ENCODE measurements around the gene MRNIP.
"Not testable (repeated sequence)": the region's sequence is repeated elsewhere in the genome, so short reads cannot be mapped to it uniquely, and the experiment has no call there.

Gene MRNIP

DNA sequence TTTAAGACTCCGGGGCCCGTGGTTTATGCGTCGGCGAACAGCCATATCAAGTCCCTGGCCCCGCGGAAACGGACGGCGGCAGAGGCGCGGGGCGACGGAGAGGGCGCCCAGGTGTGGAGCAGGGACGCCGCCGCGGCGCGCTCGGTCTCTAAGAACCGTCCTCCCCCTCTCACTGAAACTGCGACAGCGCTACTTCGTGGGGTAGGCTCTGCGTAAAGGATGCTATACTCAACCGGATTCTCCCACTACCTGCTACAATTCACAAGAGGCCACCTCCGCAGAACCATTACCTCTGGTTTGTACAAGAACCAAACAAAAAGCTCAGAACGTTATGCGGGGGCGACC, 404 bp downstream of the MRNIP start:
- H3K9me3 ChIP-seq (ENCODE audit: low read length): no peaks in the 10 kb centered on the region
- no peaks in the 10 kb centered on the region for H3K36me3 ChIP-seq (ENCODE audit: insufficient read depth, low read length)
- peaks cover 18% of the 10 kb centered on the region for H3K4me1 ChIP-seq (ENCODE audit: insufficient read depth, low read length)
- peak overlapping the region; percentile 49 for H3K9ac ChIP-seq (ENCODE audit: low read length)
- H3K27me3 ChIP-seq (ENCODE audit: control insufficient read depth in 1 of 2, insufficient read depth in 2 of 2, low read length in 2 of 2): no peaks in the 10 kb centered on the region
- H3K4me3 ChIP-seq (ENCODE audit: low read depth in 1 of 2, low read length in 2 of 2): peak overlapping the region; percentile 91 to 95
- H3K27ac ChIP-seq (ENCODE audit: low read depth, low read length): peak overlapping the region; percentile 97

- H3K4me3 ChIP-seq (ENCODE audit: low read depth in 1 of 2, low read length in 2 of 2): no peak overlapping the region
- H3K27me3 ChIP-seq (ENCODE audit: control insufficient read depth in 1 of 2, insufficient read depth in 2 of 2, low read length in 2 of 2): no peaks in the 10 kb centered on the region
- H3K4me1 ChIP-seq (ENCODE audit: insufficient read depth, low read length): peaks cover 6% of the 10 kb centered on the region
- peaks cover 31% of the 10 kb centered on the region for H3K36me3 ChIP-seq (ENCODE audit: insufficient read depth, low read length)
- no peak overlapping the region for H3K9ac ChIP-seq (ENCODE audit: low read length)
- no peaks in the 10 kb centered on the region for H3K9me3 ChIP-seq (ENCODE audit: low read length)
- H3K27ac ChIP-seq (ENCODE audit: low read depth, low read length): no peak overlapping the region
Measured at GRCh38 chr5:179854356-179854755, 4.3 kb downstream of the MRNIP start.

GRCh38 chr5:179852993-179853547, 5.5 kb downstream of the MRNIP start:
- H3K27me3 ChIP-seq (ENCODE audit: control insufficient read depth in 1 of 2, insufficient read depth in 2 of 2, low read length in 2 of 2): no peaks in the 10 kb centered on the region
- peaks cover 6% of the 10 kb centered on the region for H3K4me1 ChIP-seq (ENCODE audit: insufficient read depth, low read length)
- no peak overlapping the region for H3K27ac ChIP-seq (ENCODE audit: low read depth, low read length)
- peaks cover 40% of the 10 kb centered on the region for H3K36me3 ChIP-seq (ENCODE audit: insufficient read depth, low read length)
- H3K9ac ChIP-seq (ENCODE audit: low read length): no peak overlapping the region
- H3K9me3 ChIP-seq (ENCODE audit: low read length): no peaks in the 10 kb centered on the region
- H3K4me3 ChIP-seq (ENCODE audit: low read depth in 1 of 2, low read length in 2 of 2): no peak overlapping the region

DNA sequence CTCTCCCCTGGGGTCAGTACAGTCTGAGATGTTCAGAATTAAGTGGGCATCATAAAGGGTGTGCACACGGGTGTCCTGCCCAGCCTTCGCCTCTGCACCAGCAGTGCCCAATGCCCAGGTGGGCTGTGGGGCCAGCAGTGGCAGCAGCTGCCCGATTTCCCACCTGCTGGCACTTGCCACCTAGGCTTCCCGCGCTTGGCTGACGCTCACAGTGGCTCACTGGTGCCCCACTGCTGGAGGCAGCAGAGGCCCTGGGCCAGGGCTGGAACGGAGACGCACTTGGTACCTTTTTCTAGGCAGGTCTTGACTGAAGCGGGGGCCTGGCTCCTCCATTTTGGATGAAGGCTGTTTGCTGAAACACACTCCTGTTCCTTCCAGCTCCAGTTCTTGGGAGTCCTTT, 17.0 kb downstream of the MRNIP start:
- H3K36me3 ChIP-seq (ENCODE audit: insufficient read depth, low read length): peaks cover 62% of the 10 kb centered on the region
- H3K4me1 ChIP-seq (ENCODE audit: insufficient read depth, low read length): no peaks in the 10 kb centered on the region
- H3K27me3 ChIP-seq (ENCODE audit: control insufficient read depth in 1 of 2, insufficient read depth in 2 of 2, low read length in 2 of 2): no peaks in the 10 kb centered on the region
- no peak overlapping the region for H3K27ac ChIP-seq (ENCODE audit: low read depth, low read length)
- no peak overlapping the region for H3K4me3 ChIP-seq (ENCODE audit: low read depth in 1 of 2, low read length in 2 of 2)
- H3K9ac ChIP-seq (ENCODE audit: low read length): no peak overlapping the region
- H3K9me3 ChIP-seq (ENCODE audit: low read length): no peaks in the 10 kb centered on the region

DNA sequence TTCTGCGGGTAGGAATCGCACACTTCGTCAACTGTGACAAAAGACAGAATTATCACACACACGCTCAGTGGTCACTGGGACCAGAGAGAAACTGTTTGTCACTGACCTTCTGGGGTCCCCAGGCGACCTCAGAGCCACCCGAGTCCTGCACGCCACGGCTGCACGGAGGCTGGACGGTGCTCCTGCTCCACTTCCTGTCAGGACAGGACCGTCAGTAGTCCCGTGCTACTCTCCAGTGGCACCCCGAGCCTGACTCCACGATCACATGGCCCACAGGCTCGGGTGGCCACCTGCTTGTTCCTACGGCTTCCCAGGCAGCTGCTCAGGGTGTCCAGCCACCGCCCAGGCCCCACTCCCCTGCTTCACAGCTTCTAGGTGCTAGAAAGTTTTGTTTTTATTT, 17.9 kb downstream of the MRNIP start:
- Histone ChIP-seq H3K4me3 (ENCODE audit: low read depth in 1 of 2, low read length in 2 of 2) (no peak overlapping the region), H3K9me3 (ENCODE audit: low read length) (no peaks in the 10 kb centered on the region), H3K27me3 (ENCODE audit: control insufficient read depth in 1 of 2, insufficient read depth in 2 of 2, low read length in 2 of 2) (no peaks in the 10 kb centered on the region), H3K36me3 (ENCODE audit: insufficient read depth, low read length) (peaks cover 64% of the 10 kb centered on the region), H3K27ac (ENCODE audit: low read depth, low read length) (no peak overlapping the region), H3K9ac (ENCODE audit: low read length) (no peak overlapping the region), H3K4me1 (ENCODE audit: insufficient read depth, low read length) (no peaks in the 10 kb centered on the region)

GRCh38 chr5:179840321-179840720, 18.3 kb downstream of the MRNIP start:
- Histone ChIP-seq H3K36me3 (ENCODE audit: insufficient read depth, low read length) (peaks cover 65% of the 10 kb centered on the region), H3K4me1 (ENCODE audit: insufficient read depth, low read length) (no peaks in the 10 kb centered on the region)

GRCh38 chr5:179839328-179840256, 19.0 kb downstream of the MRNIP start:
- Histone ChIP-seq H3K4me1 (ENCODE audit: insufficient read depth, low read length) (no peaks in the 10 kb centered on the region), H3K4me3 (ENCODE audit: low read depth in 1 of 2, low read length in 2 of 2) (no peak overlapping the region), H3K36me3 (ENCODE audit: insufficient read depth, low read length) (peaks cover 65% of the 10 kb centered on the region), H3K27me3 (ENCODE audit: control insufficient read depth in 1 of 2, insufficient read depth in 2 of 2, low read length in 2 of 2) (no peaks in the 10 kb centered on the region), H3K9ac (ENCODE audit: low read length) (no peak overlapping the region), H3K9me3 (ENCODE audit: low read length) (no peaks in the 10 kb centered on the region), H3K27ac (ENCODE audit: low read depth, low read length) (no peak overlapping the region)

More at GRCh38 chr5:179840321-179840720, 18.3 kb downstream of the MRNIP start:
- no peaks in the 10 kb centered on the region for H3K9me3 ChIP-seq (ENCODE audit: low read length)
- H3K27me3 ChIP-seq (ENCODE audit: control insufficient read depth in 1 of 2, insufficient read depth in 2 of 2, low read length in 2 of 2): no peaks in the 10 kb centered on the region
- H3K4me3 ChIP-seq (ENCODE audit: low read depth in 1 of 2, low read length in 2 of 2): no peak overlapping the region
- no peak overlapping the region for H3K9ac ChIP-seq (ENCODE audit: low read length)
- H3K27ac ChIP-seq (ENCODE audit: low read depth, low read length): no peak overlapping the region

DNA sequence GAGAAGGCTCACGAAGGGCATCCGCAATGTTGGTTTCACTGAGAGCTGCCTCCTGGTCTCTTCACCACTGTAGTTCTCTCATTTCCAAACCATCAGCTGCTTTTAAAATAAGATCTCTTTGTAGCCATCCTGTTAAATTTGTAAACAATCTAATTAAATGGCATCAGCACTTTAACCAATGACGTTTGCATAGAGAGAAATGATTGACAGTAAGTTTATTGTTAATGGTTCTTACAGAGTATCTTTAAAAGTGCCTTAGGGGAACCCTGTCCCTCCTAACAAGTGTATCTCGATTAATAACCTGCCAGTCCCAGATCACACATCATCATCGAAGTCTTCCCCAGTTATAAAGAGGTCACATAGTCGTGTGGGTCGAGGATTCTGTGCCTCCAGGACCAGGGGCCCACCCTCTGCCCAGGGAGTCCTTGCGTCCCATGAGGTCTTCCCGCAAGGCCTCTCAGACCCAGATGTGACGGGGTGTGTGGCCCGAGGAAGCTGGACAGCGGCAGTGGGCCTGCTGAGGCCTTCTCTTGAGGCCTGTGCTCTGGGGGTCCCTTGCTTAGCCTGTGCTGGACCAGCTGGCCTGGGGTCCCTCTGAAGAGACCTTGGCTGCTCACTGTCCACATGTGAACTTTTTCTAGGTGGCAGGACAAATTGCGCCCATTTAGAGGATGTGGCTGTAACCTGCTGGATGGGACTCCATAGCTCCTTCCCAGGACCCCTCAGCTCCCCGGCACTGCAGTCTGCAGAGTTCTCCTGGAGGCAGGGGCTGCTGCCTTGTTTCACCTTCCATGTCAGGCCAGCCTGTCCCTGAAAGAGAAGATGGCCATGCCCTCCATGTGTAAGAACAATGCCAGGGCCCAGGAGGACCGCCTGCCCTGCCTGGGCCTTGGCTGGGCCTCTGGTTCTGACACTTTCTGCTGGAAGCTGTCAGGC, 21.3 kb downstream of the MRNIP start:
- Histone ChIP-seq H3K4me3 (ENCODE audit: low read depth in 1 of 2, low read length in 2 of 2) (no peak overlapping the region), H3K27ac (ENCODE audit: low read depth, low read length) (no peak overlapping the region)

DNA sequence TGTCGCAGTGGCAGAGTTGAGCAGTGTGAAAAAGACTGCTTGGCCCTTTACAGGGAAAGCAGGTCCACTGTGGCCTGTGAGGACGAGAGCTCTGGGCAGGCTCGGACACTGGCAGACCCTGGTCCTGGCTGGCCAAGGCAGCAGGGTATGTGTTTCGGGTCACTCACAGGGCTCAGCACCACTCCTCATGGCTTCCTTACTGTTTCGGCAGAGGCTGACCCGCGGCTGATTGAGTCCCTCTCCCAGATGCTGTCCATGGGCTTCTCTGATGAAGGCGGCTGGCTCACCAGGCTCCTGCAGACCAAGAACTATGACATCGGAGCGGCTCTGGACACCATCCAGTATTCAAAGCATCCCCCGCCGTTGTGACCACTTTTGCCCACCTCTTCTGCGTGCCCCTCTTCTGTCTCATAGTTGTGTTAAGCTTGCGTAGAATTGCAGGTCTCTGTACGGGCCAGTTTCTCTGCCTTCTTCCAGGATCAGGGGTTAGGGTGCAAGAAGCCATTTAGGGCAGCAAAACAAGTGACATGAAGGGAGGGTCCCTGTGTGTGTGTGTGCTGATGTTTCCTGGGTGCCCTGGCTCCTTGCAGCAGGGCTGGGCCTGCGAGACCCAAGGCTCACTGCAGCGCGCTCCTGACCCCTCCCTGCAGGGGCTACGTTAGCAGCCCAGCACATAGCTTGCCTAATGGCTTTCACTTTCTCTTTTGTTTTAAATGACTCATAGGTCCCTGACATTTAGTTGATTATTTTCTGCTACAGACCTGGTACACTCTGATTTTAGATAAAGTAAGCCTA, 22.2 kb downstream of the MRNIP start:
- peaks cover 74% of the 10 kb centered on the region for H3K36me3 ChIP-seq (ENCODE audit: insufficient read depth, low read length)
- H3K4me1 ChIP-seq (ENCODE audit: insufficient read depth, low read length): no peaks in the 10 kb centered on the region
- H3K9ac ChIP-seq (ENCODE audit: low read length): no peak overlapping the region
- no peaks in the 10 kb centered on the region for H3K9me3 ChIP-seq (ENCODE audit: low read length)
- H3K27me3 ChIP-seq (ENCODE audit: control insufficient read depth in 1 of 2, insufficient read depth in 2 of 2, low read length in 2 of 2): no peaks in the 10 kb centered on the region
- no peak overlapping the region for H3K4me3 ChIP-seq (ENCODE audit: low read depth in 1 of 2, low read length in 2 of 2)
- H3K27ac ChIP-seq (ENCODE audit: low read depth, low read length): no peak overlapping the region

More for the DNA sequence above, 21.3 kb downstream of the MRNIP start:
- no peaks in the 10 kb centered on the region for H3K4me1 ChIP-seq (ENCODE audit: insufficient read depth, low read length)
- H3K9ac ChIP-seq (ENCODE audit: low read length): no peak overlapping the region
- no peaks in the 10 kb centered on the region for H3K27me3 ChIP-seq (ENCODE audit: control insufficient read depth in 1 of 2, insufficient read depth in 2 of 2, low read length in 2 of 2)
- no peaks in the 10 kb centered on the region for H3K9me3 ChIP-seq (ENCODE audit: low read length)
- peaks cover 73% of the 10 kb centered on the region for H3K36me3 ChIP-seq (ENCODE audit: insufficient read depth, low read length)

GRCh38 chr5:179834871-179835270, 23.7 kb downstream of the MRNIP start:
- not testable (repeated sequence) for H3K9me3 ChIP-seq (ENCODE audit: low read length); H3K9ac ChIP-seq (ENCODE audit: low read length); H3K4me3 ChIP-seq (ENCODE audit: low read depth in 1 of 2, low read length in 2 of 2); H3K27me3 ChIP-seq (ENCODE audit: control insufficient read depth in 1 of 2, insufficient read depth in 2 of 2, low read length in 2 of 2); H3K27ac ChIP-seq (ENCODE audit: low read depth, low read length); H3K4me1 ChIP-seq (ENCODE audit: insufficient read depth, low read length)
- peaks cover 77% of the 10 kb centered on the region for H3K36me3 ChIP-seq (ENCODE audit: insufficient read depth, low read length)

All from muscle layer of colon (tissue), 2 donors.